GM12878 (cell line): ENCODE results near the gene ADM2. TPM values are rescaled to one million over a fixed set of nuclear protein-coding genes. Genes with fewer than 3 reads are reported as not detected.

Experiments used
- ATAC-seq: fragments of 200-7000 bp; cut with Tn5 transposase; 3 replicates; pipeline ENCODE4 v1.9.1; 2020; ENCODE audit warnings: mild to moderate bottlenecking, moderate library complexity
- BruUV-seq: library from RNA; stranded (reverse); fragments of 400-500 nt; replicated peaks from 2 replicates; lab custom pipeline; 2021; lab: Mats Ljungman, UMichigan
- CTCF ChIA-PET: fragments of 300-600 bp; sonication (Branson Sonifier 250); formaldehyde crosslinking; extraction: SDS; loops from one replicate; lab custom pipeline; 2021; ENCODE audit warnings: inconsistent platforms; lab: Yijun Ruan, JAX
- POLR2A ChIA-PET: fragments of 350-600 bp; formaldehyde crosslinking; extraction: SDS; loops from one replicate; lab custom pipeline; 2021; ENCODE audit warnings: inconsistent platforms; lab: Charles Lee
- RAD21 ChIA-PET: fragments of 300-600 bp; sonication (Branson Sonifier 250); formaldehyde crosslinking; loops from one replicate; lab custom pipeline; 2023; ENCODE audit warnings: antibody characterized with exemption; ENCODE audit not compliant: unreplicated experiment; lab: Charles Lee
- SMC1A ChIA-PET: fragments of 300-600 bp; sonication (Branson Sonifier 250); formaldehyde crosslinking; loops from one replicate; lab custom pipeline; 2023; ENCODE audit not compliant: unreplicated experiment, uncharacterized antibody; lab: Charles Lee
- DNase-seq: peaks from one replicate; pipeline ENCODE4 v3.0.0-alpha.2; 2011; ENCODE audit warnings: low read depth, low spot score
- FAIRE-seq: peaks from 3 replicates; lab custom pipeline; 2011; peaks lifted over from hg19 to GRCh38; lab: Jason Lieb, UNC
- H2AFZ ChIP-seq: 2 replicates; pipeline ENCODE4 v1.6.0; 2011; ENCODE audit warnings: low read depth, low read length, control low read depth; ENCODE audit not compliant: control insufficient read depth
- H3K27ac ChIP-seq: 2 replicates; pipeline ENCODE4 v1.5.1; 2011; ENCODE audit warnings: control low read depth; ENCODE audit not compliant: control insufficient read depth, insufficient read depth
- H3K27me3 ChIP-seq, 2 experiments: replicated peaks in 1 of 2; 2 replicates each; pipeline versions ENCODE4 v1.6.0 to v1.6.1; 2011; ENCODE audit warnings: low read length in 1 of 2; ENCODE audit not compliant: control insufficient read depth in 2 of 2, insufficient read depth in 2 of 2
- H3K36me3 ChIP-seq, 2 experiments: 2 replicates each; pipeline ENCODE4 v1.5.1; 2011; ENCODE audit warnings: low read length in 1 of 2; ENCODE audit not compliant: control insufficient read depth in 2 of 2, insufficient read depth in 2 of 2
- H3K4me1 ChIP-seq: 2 replicates; pipeline ENCODE4 v1.6.1; 2011; ENCODE audit warnings: mild to moderate bottlenecking, low read length, moderate library complexity, mixed read lengths; ENCODE audit not compliant: control insufficient read depth, insufficient read depth
- H3K4me2 ChIP-seq: 2 replicates; pipeline ENCODE4 v1.6.0; 2011; ENCODE audit warnings: control low read depth; ENCODE audit not compliant: control insufficient read depth, insufficient read depth
- H3K4me3 ChIP-seq: fragments of 200-600 bp; sonication (generic); 2 replicates; pipeline ENCODE4 v1.5.1; 2016
- H3K79me2 ChIP-seq: 2 replicates; pipeline ENCODE4 v1.6.0; 2011; ENCODE audit warnings: low read length; ENCODE audit not compliant: control insufficient read depth, insufficient read depth
- H3K9ac ChIP-seq: 2 replicates; pipeline ENCODE4 v1.8.0; 2011; ENCODE audit warnings: low read length, control low read depth, mixed read lengths; ENCODE audit not compliant: control insufficient read depth, insufficient read depth
- H3K9me3 ChIP-seq: replicated peaks from 3 replicates; pipeline ENCODE4 v1.5.1; 2011; ENCODE audit warnings: mild to moderate bottlenecking, low read length; ENCODE audit not compliant: control insufficient read depth, insufficient read depth
- H4K20me1 ChIP-seq: 2 replicates; pipeline ENCODE4 v1.6.0; 2011; ENCODE audit not compliant: control insufficient read depth, insufficient read depth
- BACH1 ChIP-seq: fragments of 450-650 bp; IDR thresholded peaks from 2 replicates; pipeline ENCODE4 v1.6.1; 2017; ENCODE audit warnings: mild to moderate bottlenecking, borderline replicate concordance
- CEBPZ ChIP-seq: fragments of 150-350 bp; IDR thresholded peaks from 2 replicates; pipeline ENCODE4 v1.6.1; 2016; ENCODE audit warnings: low read depth, low read length
- E2F4 ChIP-seq: IDR thresholded peaks from 2 replicates; pipeline ENCODE4 v1.6.1; 2012; ENCODE audit warnings: low read depth, low read length, improper control_type of control experiment
- ELK1 ChIP-seq: IDR thresholded peaks from 2 replicates; pipeline ENCODE4 v1.6.1; 2012; ENCODE audit warnings: low read depth, low read length, improper control_type of control experiment
- HDGF ChIP-seq: fragments of 450-650 bp; IDR thresholded peaks from 2 replicates; pipeline ENCODE4 v1.6.1; 2016; ENCODE audit warnings: antibody characterized with exemption
- HSF1 ChIP-seq: fragments of 150-350 bp; IDR thresholded peaks from 2 replicates; pipeline ENCODE4 v1.6.1; 2014; ENCODE audit warnings: mild to moderate bottlenecking, low read depth, low read length
- IKZF2 ChIP-seq, 2 experiments: fragments of 450-650 bp; IDR thresholded peaks; 2 replicates each; pipeline ENCODE4 v1.6.1; 2017; ENCODE audit warnings: mild to moderate bottlenecking in 2 of 2, moderate library complexity in 2 of 2
- IRF3 ChIP-seq: fragments of 450-650 bp; IDR thresholded peaks from 2 replicates; pipeline ENCODE4 v1.6.1; 2014; ENCODE audit warnings: mild to moderate bottlenecking
- MTA3 ChIP-seq: IDR thresholded peaks from 2 replicates; pipeline ENCODE4 v1.6.1; 2012; ENCODE audit warnings: low read length, inconsistent platforms, borderline replicate concordance
- PML ChIP-seq: IDR thresholded peaks from 2 replicates; pipeline ENCODE4 v1.6.1; 2012; ENCODE audit warnings: low read length, inconsistent platforms
- POLR2A ChIP-seq: IDR thresholded peaks from 2 replicates; pipeline ENCODE4 v1.6.1; 2011; ENCODE audit warnings: low read depth, mild to moderate bottlenecking, low read length
- TCF12 ChIP-seq: IDR thresholded peaks from 2 replicates; pipeline ENCODE4 v1.6.1; 2011; ENCODE audit warnings: low read depth, mild to moderate bottlenecking, low read length
- TCF3 ChIP-seq: IDR thresholded peaks from 2 replicates; pipeline ENCODE4 v1.6.1; 2012; ENCODE audit warnings: low read depth, mild to moderate bottlenecking, low read length, borderline replicate concordance; ENCODE audit not compliant: insufficient read depth
- WGBS: methylation state at CpG from one replicate; pipeline ENCODE4 v1.1.6; 2016; ENCODE audit warnings: low lambda C conversion rate; ENCODE audit not compliant: insufficient replicate concordance, insufficient coverage; ENCODE audit errors: missing lambda C conversion rate; 5-methylcytosine and 5-hydroxymethylcytosine counted together
- in situ Hi-C: fragments of 300-500 bp; cut with MboI; formaldehyde crosslinking; loops from 9 replicates; pipeline ENCODE4 v1.14.3; 2018; ENCODE audit warnings: mixed read lengths
- intact Hi-C: fragments of 100-400 bp; cut with micrococcal nuclease; formaldehyde crosslinking; loops from one replicate; pipeline ENCODE4 v1.14.2; 2022; ENCODE audit not compliant: unreplicated experiment
- polyA plus RNA-seq, 11 experiments: library from polyadenylated mRNA; depleted of rRNA in 4 of 11; unstranded in 6 of 11; stranded (reverse) in 5 of 11; fragments of >200 nt; fragmentation: Nextera tagmentation in 4 of 11; fragmentation: Illumina TruSeq in 1 of 11; extraction: Ambion mirVana in 4 of 11; extraction: Trizol in 1 of 11; gene quantifications; 1 replicate in 1 of 11; 2 replicates in 10 of 11; pipeline versions ENCODE4 v1.2.1 to v1.2.3, GENCODE V29; 2011 to 2016; ENCODE audit warnings: inconsistent platforms in 2 of 11, missing spikeins in 2 of 11, low read depth in 1 of 11
- total RNA-seq, 4 experiments: library from RNA; depleted of rRNA in 3 of 4; stranded (reverse); fragments of >200 nt in 3 of 4; fragmentation: Illumina TruSeq in 1 of 4; extraction: Trizol in 1 of 4; gene quantifications; 2 replicates each; pipeline versions ENCODE4 v1.2.1 to v1.2.3, GENCODE V29; 2013 to 2021

The ADM2 gene
- total and polyA plus RNA-seq, 10 of the 15 experiments (the other 5 are each of a cell fraction or from before 2014, with no cell fraction given) = 0.02 to 0.33 (median 0.12) TPM; not detected in 2

GRCh38 chr22:50470491-50470890, 10.9 kb upstream of the ADM2 start (continued):
- TF ChIP-seq IRF3 (no peak), BACH1 (no peak), CEBPZ (no peak)

- H4K20me1 ChIP-seq = no peaks in the 10 kb centered on the region
- peak overlapping the region; percentile 99 for H3K4me2 ChIP-seq
- ATAC-seq = no peak
- DNase-seq = no peak
- ChIA-PET SMC1A (interaction anchor here (1.1 to 1.9 kb wide), 3 partner anchors 27 to 71 kb away, joined by 3 to 4 read pairs (median 4); partner anchors contain the start of gene SCO2), CTCF (interaction anchor here (1.6 to 3.3 kb wide), 7 partner anchors 9 to 149 kb away, joined by 4 to 19 read pairs (median 8); partner anchors contain the start of genes MIOX and SCO2), RAD21 (interaction anchor here (1.3 to 1.8 kb wide), 2 partner anchors 92 to 150 kb away, joined by 3 to 7 read pairs; no protein-coding TSS in a partner anchor), POLR2A (interaction anchor here (1.0 to 2.1 kb wide), 3 partner anchors 19 to 54 kb away, joined by 4 to 10 read pairs (median 5); partner anchors contain the start of genes LMF2 and SCO2)
- no peaks in the 10 kb centered on the region for H3K9me3 ChIP-seq
- H3K9ac ChIP-seq = peak overlapping the region; percentile 64; the same call in 1 of the 2 replicates
- intact Hi-C loops = loop anchor here (10.0 kb wide), 1 partner anchor 227 kb away; the partner anchor contains the start of gene TUBGCP6
- BruUV-seq = no TSS peak
- no peak for TF ChIP-seq PML
- TF ChIP-seq POLR2A = no peak
- no peak for TF ChIP-seq TCF3
- no peak for TF ChIP-seq IKZF2 (IDR thresholded peaks at IDR 0.05)
- no peak for TF ChIP-seq TCF12
- TF ChIP-seq HSF1 = no peak
- TF ChIP-seq MTA3 = no peak
- TF ChIP-seq ELK1 = no peak
- no peak for TF ChIP-seq E2F4
- TF ChIP-seq HDGF = no peak
- in situ Hi-C loops = no loop called here
- H3K36me3 ChIP-seq = peaks cover 8 to 15% of the 10 kb centered on the region in 2 experiments; a peak in 3 of 4 replicates
- no peaks in the 10 kb centered on the region for H3K27me3 ChIP-seq
- no peak for FAIRE-seq
- H3K79me2 ChIP-seq = peaks cover 55% of the 10 kb centered on the region
- 83% methylated on average over 21 of the region's 21 CpGs for WGBS
- peak overlapping the region; percentile 56; the same call in 1 of the 2 replicates for H3K4me3 ChIP-seq
- peak overlapping the region; percentile 92 for H3K27ac ChIP-seq
- no peak overlapping the region for H2AFZ ChIP-seq
- H3K4me1 ChIP-seq = peaks cover 54% of the 10 kb centered on the region
Observed at GRCh38 chr22:50471197-50471847, 10.0 kb upstream of the ADM2 start.
